Measurements from ENCODE around the gene TMEM106C.

DNA sequence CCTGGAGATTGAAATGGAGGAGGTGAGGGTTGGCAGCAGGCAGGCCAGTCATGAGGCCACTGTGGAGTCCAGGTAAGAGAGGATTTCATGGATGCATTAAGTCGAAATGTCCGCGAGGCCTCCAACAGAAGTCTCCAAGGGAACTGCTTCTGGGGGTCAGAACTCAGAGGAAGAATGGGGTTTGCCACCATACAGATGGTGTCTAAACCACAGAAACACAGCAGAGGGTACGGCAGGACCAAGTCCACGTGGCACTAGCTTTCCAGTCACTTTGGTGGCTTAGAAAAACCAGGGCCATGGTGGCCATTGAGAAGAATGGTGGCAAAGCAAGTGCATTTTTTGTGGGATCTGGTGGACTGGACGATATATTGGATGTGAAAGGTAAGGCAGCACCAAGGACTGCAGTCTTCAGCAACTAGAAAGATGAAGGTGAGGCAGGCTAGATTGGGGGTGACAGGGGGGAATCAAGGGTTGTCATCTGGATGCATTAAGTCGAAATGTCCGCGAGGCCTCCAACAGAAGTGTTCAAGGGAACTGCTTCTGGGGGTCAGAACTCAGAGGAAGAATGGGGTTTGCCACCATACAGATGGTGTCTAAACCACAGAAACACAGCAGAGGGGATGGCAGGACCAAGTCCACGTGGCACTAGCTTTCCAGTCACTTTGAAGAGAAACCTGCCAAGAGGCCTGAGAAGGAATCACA is 22.5 kb upstream of the TMEM106C start:
- TF ChIP-seq, protein P1, sequence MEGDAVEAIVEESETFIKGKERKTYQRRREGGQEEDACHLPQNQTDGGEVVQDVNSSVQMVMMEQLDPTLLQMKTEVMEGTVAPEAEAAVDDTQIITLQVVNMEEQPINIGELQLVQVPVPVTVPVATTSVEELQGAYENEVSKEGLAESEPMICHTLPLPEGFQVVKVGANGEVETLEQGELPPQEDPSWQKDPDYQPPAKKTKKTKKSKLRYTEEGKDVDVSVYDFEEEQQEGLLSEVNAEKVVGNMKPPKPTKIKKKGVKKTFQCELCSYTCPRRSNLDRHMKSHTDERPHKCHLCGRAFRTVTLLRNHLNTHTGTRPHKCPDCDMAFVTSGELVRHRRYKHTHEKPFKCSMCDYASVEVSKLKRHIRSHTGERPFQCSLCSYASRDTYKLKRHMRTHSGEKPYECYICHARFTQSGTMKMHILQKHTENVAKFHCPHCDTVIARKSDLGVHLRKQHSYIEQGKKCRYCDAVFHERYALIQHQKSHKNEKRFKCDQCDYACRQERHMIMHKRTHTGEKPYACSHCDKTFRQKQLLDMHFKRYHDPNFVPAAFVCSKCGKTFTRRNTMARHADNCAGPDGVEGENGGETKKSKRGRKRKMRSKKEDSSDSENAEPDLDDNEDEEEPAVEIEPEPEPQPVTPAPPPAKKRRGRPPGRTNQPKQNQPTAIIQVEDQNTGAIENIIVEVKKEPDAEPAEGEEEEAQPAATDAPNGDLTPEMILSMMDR (IDR thresholded peaks at IDR 0.05), result no peak
- no peak for TF ChIP-seq POLR2A (IDR thresholded peaks at IDR 0.05)

Data from adrenal gland (tissue), 5 donors.